ENCODE measurements around the gene DCDC2B. TPM values are rescaled to one million over a fixed set of nuclear protein-coding genes. Genes with fewer than 3 reads are reported as not detected.

DCDC2B gene
- total RNA-seq, 4 donors from 2014 or later, result not detected

Other genes starting within 250 kb of the DCDC2B start
- gene KHDRBS1, start 195.2 kb upstream of the DCDC2B start, total RNA-seq, result 10 to 100 TPM; 19.9 to 50.3 (median 34.6) TPM
- 10 to 100 TPM in 2 of 4 donors, 1 to 10 TPM in 2; 2.5 to 11.1 (median 6.7) TPM for gene TMEM39B, start 136.2 kb upstream of the DCDC2B start, total RNA-seq
- 10 to 100 TPM; 67.3 to 80.7 (median 74.4) TPM for gene KPNA6, start 101.0 kb upstream of the DCDC2B start, total RNA-seq
- gene TXLNA, start 29.4 kb upstream of the DCDC2B start, total RNA-seq, result 10 to 100 TPM; 15.7 to 21.0 (median 17.6) TPM
- 10 to 100 TPM; 16.4 to 79.0 (median 56.8) TPM for gene CCDC28B, start 8.5 kb upstream of the DCDC2B start, total RNA-seq
- under 1 TPM; 0.49 to 0.93 (median 0.83) TPM for gene IQCC, start 3.4 kb upstream of the DCDC2B start, total RNA-seq
- gene TMEM234, start 13.3 kb downstream of the DCDC2B start, total RNA-seq, result 1 to 10 TPM; 1.6 to 4.6 (median 4.4) TPM
- 100 to 1,000 TPM; 211 to 294 (median 245) TPM for gene EIF3I, start 13.3 kb downstream of the DCDC2B start, total RNA-seq
- gene FAM167B, start 38.1 kb downstream of the DCDC2B start, total RNA-seq, result 1 to 10 TPM; 1.1 to 2.9 (median 2.3) TPM
- gene LCK, start 42.2 kb downstream of the DCDC2B start, total RNA-seq, result 1 to 10 TPM in 1 of 4 donors, under 1 TPM in 1, not detected in 2; 0.66 to 1.6 TPM
- gene HDAC1, start 83.0 kb downstream of the DCDC2B start, total RNA-seq, result 10 to 100 TPM in 2 of 4 donors, 1 to 10 TPM in 2; 8.7 to 23.8 (median 11.8) TPM
- 1 to 10 TPM in 2 of 4 donors, under 1 TPM in 2; 0.75 to 2.6 (median 1.5) TPM for gene MARCKSL1, start 127.1 kb downstream of the DCDC2B start, total RNA-seq
- gene FAM229A, start 153.4 kb downstream of the DCDC2B start, total RNA-seq, result 10 to 100 TPM in 1 of 4 donors, 1 to 10 TPM in 2, under 1 TPM in 1; 0.81 to 13.4 (median 2.0) TPM
- 1 to 10 TPM in 1 of 4 donors, not detected in 3; 1.8 TPM for gene TSSK3, start 153.4 kb downstream of the DCDC2B start, total RNA-seq
- gene BSDC1, start 185.4 kb downstream of the DCDC2B start, total RNA-seq, result 10 to 100 TPM; 53.8 to 77.8 (median 62.1) TPM

All from gastrocnemius medialis (tissue), 4 donors.